Adrenal gland (tissue), 12 donors: ENCODE results near the gene BNC1. TPM values are rescaled to one million over a fixed set of nuclear protein-coding genes. Genes with fewer than 3 reads are reported as not detected.

Source experiments
- DNase-seq, 7 donors: peaks; one replicate each; pipeline ENCODE4 v3.0.0-alpha.2; 2019 to 2020
- H3K27ac ChIP-seq, 5 donors: fragments of 200-600 bp; sonication (generic) in 4 of 5; 1 replicate in 3 of 5; 2 replicates in 2 of 5; pipeline versions ENCODE4 v1.5.1 to v1.8.0; 2016 to 2020; ENCODE audit warnings: mild to moderate bottlenecking in 1 of 5
- H3K27me3 ChIP-seq: fragments of 200-600 bp; 2 replicates; pipeline ENCODE4 v1.8.0; 2021
- H3K36me3 ChIP-seq, 2 donors: fragments of 200-600 bp; replicated peaks in 1 of 2; 1 replicate in 1 of 2; 2 replicates in 1 of 2; pipeline versions ENCODE4 v1.5.1 to v1.8.0; 2018 to 2022
- H3K4me1 ChIP-seq, 2 donors: fragments of 200-600 bp; replicated peaks in 1 of 2; 1 replicate in 1 of 2; 2 replicates in 1 of 2; pipeline versions ENCODE4 v1.5.1 to v1.8.0; 2018 to 2021
- H3K4me3 ChIP-seq, 4 donors: fragments of 200-600 bp; sonication (generic) in 3 of 4; one replicate each; pipeline ENCODE4 v1.5.1; 2016 to 2018
- H3K9me3 ChIP-seq, 3 donors: fragments of 200-600 bp; sonication (generic) in 1 of 3; replicated peaks in 1 of 3; 1 replicate in 2 of 3; 2 replicates in 1 of 3; pipeline versions ENCODE4 v1.5.1 to v1.8.0; 2016 to 2021
- POLR2A ChIP-seq, 2 donors: fragments of 450-650 bp; IDR thresholded peaks; one replicate each; pipeline ENCODE4 v1.6.1; 2017; ENCODE audit warnings: antibody characterized with exemption in 2 of 2, mild to moderate bottlenecking in 2 of 2, moderate library complexity in 1 of 2
- WGBS, 4 donors: extraction: QIAGEN DNeasy Blood & Tissue Kit in 2 of 4; methylation state at CpG; one replicate each; pipeline versions ENCODE4 v1.1.5 to v1.1.7; 2013 to 2017; 5-methylcytosine and 5-hydroxymethylcytosine counted together
- intact Hi-C, 2 donors: fragments of 100-400 bp; cut with DNase I; formaldehyde crosslinking; loops; one replicate each; pipeline versions ENCODE4 v1.14.1 to v1.15.0; 2022 to 2023
- polyA plus RNA-seq, 3 donors: library from polyadenylated mRNA; stranded (reverse); fragments of 200-250 nt in 2 of 3; fragments of 350-450 nt in 1 of 3; fragmentation: Illumina TruSeq in 1 of 3; extraction: RNeasy Lipid Tissue Mini Kit (QIAGEN cat#74804) in 1 of 3; gene quantifications; one replicate each; pipeline ENCODE4 v1.2.3, GENCODE V29; 2013 to 2014
- total RNA-seq, 9 donors: library from RNA; depleted of rRNA in 4 of 9; stranded (reverse); fragments of >200 nt in 4 of 9; fragments of 120-200 nt in 1 of 9; fragmentation: NEBNext Ultra II Directional in 1 of 9; extraction: Animal tissue kit (Norgen Biotek cat#: 25700) in 1 of 9; gene quantifications; one replicate each; pipeline versions ENCODE4 v1.1.0 to v1.2.4, GENCODE V29; 2013 to 2023
- TF ChIP-seq, protein P1 (sequence below), 6 experiments: fragments of 450-650 bp in 4 of 6; fragments of 200-600 bp in 2 of 6; sonication (generic) in 1 of 6; IDR thresholded peaks; 1 replicate in 5 of 6; 2 replicates in 1 of 6; pipeline versions ENCODE4 v1.5.1 to v1.8.0; 2016 to 2021; ENCODE audit warnings: antibody characterized with exemption in 6 of 6, mild to moderate bottlenecking in 2 of 6, moderate library complexity in 1 of 6
- donor health status: healthy with polysubstance abuse.
- donor health status: Bipolar disorder and iron deficiency.
- donor health status: DM: yes; HTN: yes; CAD: no.
- donor health status: DM: no; HTN: no; CAD: no.
- donor health status: DM: no; HTN: no; CAD: no.
- donor health status: DM: yes; HTN: yes; CAD: no.

BNC1 gene
- total and polyA plus RNA-seq, 12 donors = 0.03 to 0.55 (median 0.17) TPM; not detected in 3

DNA sequence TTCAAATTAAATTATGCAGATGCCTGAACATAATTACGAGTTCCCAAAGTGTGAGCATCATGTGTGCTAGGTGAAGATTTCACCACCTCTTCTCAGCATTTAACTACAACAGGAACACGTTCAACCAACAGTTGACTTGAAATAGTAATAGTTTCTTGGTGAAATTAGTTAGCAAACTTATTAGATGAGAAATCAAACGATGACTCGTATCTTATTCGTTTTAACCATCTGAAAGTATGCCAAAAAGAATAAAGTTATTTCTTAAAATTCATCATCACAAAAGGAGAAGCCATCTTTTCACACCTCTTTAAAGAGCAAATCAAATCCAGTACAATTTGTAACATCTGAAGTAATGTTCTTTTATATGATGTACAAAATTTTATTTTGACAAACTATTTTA, 2.3 kb downstream of the BNC1 start:
- peaks cover 66% of the 10 kb centered on the region for H3K27me3 ChIP-seq
- DNase-seq = no peak
- intact Hi-C loops = no loop called here
- H3K9me3 ChIP-seq = no peaks in the 10 kb centered on the region
- H3K27ac ChIP-seq = no peak overlapping the region
- TF ChIP-seq, protein P1, sequence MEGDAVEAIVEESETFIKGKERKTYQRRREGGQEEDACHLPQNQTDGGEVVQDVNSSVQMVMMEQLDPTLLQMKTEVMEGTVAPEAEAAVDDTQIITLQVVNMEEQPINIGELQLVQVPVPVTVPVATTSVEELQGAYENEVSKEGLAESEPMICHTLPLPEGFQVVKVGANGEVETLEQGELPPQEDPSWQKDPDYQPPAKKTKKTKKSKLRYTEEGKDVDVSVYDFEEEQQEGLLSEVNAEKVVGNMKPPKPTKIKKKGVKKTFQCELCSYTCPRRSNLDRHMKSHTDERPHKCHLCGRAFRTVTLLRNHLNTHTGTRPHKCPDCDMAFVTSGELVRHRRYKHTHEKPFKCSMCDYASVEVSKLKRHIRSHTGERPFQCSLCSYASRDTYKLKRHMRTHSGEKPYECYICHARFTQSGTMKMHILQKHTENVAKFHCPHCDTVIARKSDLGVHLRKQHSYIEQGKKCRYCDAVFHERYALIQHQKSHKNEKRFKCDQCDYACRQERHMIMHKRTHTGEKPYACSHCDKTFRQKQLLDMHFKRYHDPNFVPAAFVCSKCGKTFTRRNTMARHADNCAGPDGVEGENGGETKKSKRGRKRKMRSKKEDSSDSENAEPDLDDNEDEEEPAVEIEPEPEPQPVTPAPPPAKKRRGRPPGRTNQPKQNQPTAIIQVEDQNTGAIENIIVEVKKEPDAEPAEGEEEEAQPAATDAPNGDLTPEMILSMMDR (IDR thresholded peaks at IDR 0.05) = no peak
- TF ChIP-seq POLR2A (IDR thresholded peaks at IDR 0.05) = no peak
- no peaks in the 10 kb centered on the region for H3K36me3 ChIP-seq
- WGBS, 4 donors = 69 to 75% (median 72%) methylated on average over 5 of the region's 5 CpGs
- H3K4me3 ChIP-seq = no peak overlapping the region
- H3K4me1 ChIP-seq = peaks cover 0 to 9% of the 10 kb centered on the region in 2 donors

DNA sequence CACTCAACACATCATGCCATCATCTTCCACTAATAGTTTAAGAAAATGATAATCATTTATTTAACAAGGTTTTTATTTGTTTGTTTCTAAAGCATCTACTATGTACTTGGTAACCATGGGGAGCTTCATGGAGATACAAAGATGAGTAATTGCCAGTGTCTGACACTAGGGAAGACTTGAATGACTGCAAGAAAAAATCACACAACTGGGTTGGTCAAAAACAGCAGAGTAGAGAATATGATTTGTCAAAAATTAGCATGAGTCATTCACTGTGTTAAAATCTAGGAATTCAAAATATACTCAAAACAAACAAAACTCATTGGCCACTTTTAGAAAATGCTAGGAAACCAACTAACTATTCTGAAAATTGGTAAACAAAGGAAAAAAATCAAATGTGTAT, 6.3 kb downstream of the BNC1 start:
- no peak for TF ChIP-seq POLR2A (IDR thresholded peaks at IDR 0.05)
- TF ChIP-seq, protein P1 (IDR thresholded peaks at IDR 0.05) = no peak
- no peak for DNase-seq

DNA sequence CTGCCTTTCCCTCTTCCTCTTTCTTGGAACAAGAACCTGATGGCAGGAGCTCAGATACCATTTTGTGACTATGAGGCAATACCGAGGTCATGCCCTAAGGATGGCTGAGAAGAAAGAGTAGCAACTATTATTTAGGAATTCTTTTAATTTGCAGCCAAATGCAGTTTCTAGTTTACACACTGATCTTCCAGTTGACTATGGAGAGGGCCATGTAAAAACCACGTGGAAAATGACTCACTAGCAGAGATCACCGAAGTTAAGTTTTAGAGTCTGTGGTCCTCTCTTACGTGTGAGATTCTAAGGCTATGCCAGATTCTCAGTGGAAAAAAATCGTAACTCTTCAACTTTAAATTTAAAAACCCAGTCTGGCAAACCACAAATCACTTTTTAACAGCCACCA, 7.8 kb downstream of the BNC1 start:
- no peak for DNase-seq
- H3K36me3 ChIP-seq = no peaks in the 10 kb centered on the region
- H3K9me3 ChIP-seq = no peaks in the 10 kb centered on the region
- WGBS, 4 donors = 78 to 89% (median 81%) methylated on average over 5 of the region's 5 CpGs
- H3K27me3 ChIP-seq = peaks cover 43% of the 10 kb centered on the region
- H3K4me3 ChIP-seq = no peak overlapping the region
- H3K27ac ChIP-seq = no peak overlapping the region
- TF ChIP-seq, protein P1 (IDR thresholded peaks at IDR 0.05) = no peak
- TF ChIP-seq POLR2A (IDR thresholded peaks at IDR 0.05) = no peak
- intact Hi-C loops = no loop called here
- no peaks in the 10 kb centered on the region for H3K4me1 ChIP-seq

More for the DNA sequence above, 6.3 kb downstream of the BNC1 start:
- intact Hi-C loops = no loop called here
- Histone ChIP-seq H3K4me3 (no peak overlapping the region), H3K36me3 (no peaks in the 10 kb centered on the region), H3K9me3 (no peaks in the 10 kb centered on the region), H3K4me1 (no peaks in the 10 kb centered on the region), H3K27me3 (peaks cover 57% of the 10 kb centered on the region), H3K27ac (no peak overlapping the region)

DNA sequence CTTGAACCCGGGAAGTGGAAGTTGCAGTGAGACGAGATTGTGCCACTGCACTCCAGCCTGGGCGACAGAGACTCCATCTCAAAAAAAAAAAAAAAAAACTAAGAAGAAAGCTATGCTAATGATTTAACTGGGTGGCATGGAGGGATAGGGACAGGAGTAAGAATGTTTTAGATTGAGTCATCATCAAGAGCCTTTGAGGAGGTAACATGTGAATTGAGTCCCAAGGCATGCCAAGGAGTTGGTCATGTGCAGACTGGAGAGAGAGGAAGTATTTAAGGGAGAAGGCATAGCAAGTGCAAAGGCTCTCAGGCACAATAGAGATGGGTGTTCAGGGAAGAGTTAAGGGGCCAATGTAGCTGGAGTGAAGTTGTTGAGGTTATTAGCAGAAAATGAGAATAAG, 9.1 kb downstream of the BNC1 start:
- DNase-seq = no peak
- intact Hi-C loops = no loop called here
- WGBS, 4 donors = 70 to 86% (median 83%) methylated on average over 3 of the region's 3 CpGs
- Histone ChIP-seq H3K4me1 (no peaks in the 10 kb centered on the region), H3K36me3 (no peaks in the 10 kb centered on the region), H3K4me3 (no peak overlapping the region), H3K27ac (no peak overlapping the region), H3K9me3 (no peaks in the 10 kb centered on the region), H3K27me3 (peaks cover 33% of the 10 kb centered on the region)
- TF ChIP-seq, protein P1 (IDR thresholded peaks at IDR 0.05) = no peak
- TF ChIP-seq POLR2A (IDR thresholded peaks at IDR 0.05) = no peak
